ENCODE data around the gene ITFG1.

DNA sequence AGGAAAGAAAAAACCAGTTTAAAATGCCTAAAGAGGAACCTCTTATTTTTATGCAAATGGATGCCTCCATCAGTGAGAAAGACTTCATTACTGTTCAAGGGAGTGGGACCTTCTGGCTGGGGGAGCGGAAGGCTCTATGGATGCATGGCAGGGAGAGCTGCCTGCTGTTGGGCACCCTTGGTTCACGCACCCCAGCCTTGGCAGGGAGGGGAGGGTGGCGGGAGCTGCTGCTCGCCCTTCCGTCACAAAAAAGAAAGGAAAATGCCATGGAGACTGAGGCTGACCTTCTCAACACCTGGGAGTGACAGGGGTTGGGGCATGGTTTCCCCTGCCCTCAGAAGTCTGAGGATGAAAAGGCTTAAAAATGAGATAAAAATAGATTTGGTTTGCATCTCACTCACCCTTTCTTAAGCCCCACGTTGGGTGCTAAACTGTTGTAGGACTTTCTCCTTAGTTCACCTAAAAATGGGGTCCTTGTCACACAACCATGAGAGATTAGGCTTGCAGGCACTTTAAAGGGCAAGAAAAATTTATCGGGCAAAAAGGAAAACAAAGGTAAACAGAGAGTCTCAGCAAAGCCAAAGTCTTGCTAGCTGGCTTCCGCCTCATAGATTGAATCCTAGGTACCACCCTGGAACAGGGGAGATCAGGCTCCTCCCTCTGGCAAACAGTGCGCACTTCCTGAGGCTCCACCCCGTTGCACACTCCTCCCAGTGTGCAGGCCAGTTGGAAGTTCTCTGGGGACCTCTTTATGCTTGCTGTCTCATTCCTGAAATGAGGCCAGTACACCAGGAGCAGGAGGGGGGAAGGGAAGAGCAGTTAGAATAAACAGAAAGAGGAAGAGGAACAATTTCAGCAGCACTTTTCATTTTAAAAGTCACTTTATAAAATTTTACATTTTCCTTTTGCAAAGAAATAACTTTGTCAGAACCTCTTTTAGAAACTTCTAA lies 31.8 kb upstream of the ITFG1 start:
- TF ChIP-seq SNAI2 (CRISPR knock-in tag; IDR thresholded peaks at IDR 0.05) = no peak
- TF ChIP-seq, protein P1, sequence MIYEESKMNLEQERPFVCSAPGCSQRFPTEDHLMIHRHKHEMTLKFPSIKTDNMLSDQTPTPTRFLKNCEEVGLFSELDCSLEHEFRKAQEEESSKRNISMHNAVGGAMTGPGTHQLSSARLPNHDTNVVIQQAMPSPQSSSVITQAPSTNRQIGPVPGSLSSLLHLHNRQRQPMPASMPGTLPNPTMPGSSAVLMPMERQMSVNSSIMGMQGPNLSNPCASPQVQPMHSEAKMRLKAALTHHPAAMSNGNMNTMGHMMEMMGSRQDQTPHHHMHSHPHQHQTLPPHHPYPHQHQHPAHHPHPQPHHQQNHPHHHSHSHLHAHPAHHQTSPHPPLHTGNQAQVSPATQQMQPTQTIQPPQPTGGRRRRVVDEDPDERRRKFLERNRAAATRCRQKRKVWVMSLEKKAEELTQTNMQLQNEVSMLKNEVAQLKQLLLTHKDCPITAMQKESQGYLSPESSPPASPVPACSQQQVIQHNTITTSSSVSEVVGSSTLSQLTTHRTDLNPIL (CRISPR knock-in tag; IDR thresholded peaks at IDR 0.05; ENCODE audit: low read depth) = no peak
- TF ChIP-seq RARB (CRISPR knock-in tag; IDR thresholded peaks at IDR 0.05) = no peak
- TF ChIP-seq GLIS3 (CRISPR knock-in tag; IDR thresholded peaks at IDR 0.05) = no peak
- TF ChIP-seq, protein P2, sequence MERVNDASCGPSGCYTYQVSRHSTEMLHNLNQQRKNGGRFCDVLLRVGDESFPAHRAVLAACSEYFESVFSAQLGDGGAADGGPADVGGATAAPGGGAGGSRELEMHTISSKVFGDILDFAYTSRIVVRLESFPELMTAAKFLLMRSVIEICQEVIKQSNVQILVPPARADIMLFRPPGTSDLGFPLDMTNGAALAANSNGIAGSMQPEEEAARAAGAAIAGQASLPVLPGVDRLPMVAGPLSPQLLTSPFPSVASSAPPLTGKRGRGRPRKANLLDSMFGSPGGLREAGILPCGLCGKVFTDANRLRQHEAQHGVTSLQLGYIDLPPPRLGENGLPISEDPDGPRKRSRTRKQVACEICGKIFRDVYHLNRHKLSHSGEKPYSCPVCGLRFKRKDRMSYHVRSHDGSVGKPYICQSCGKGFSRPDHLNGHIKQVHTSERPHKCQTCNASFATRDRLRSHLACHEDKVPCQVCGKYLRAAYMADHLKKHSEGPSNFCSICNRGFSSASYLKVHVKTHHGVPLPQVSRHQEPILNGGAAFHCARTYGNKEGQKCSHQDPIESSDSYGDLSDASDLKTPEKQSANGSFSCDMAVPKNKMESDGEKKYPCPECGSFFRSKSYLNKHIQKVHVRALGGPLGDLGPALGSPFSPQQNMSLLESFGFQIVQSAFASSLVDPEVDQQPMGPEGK (CRISPR knock-in tag; IDR thresholded peaks at IDR 0.05; ENCODE audit: borderline replicate concordance) = no peak
- TF ChIP-seq, protein P3, sequence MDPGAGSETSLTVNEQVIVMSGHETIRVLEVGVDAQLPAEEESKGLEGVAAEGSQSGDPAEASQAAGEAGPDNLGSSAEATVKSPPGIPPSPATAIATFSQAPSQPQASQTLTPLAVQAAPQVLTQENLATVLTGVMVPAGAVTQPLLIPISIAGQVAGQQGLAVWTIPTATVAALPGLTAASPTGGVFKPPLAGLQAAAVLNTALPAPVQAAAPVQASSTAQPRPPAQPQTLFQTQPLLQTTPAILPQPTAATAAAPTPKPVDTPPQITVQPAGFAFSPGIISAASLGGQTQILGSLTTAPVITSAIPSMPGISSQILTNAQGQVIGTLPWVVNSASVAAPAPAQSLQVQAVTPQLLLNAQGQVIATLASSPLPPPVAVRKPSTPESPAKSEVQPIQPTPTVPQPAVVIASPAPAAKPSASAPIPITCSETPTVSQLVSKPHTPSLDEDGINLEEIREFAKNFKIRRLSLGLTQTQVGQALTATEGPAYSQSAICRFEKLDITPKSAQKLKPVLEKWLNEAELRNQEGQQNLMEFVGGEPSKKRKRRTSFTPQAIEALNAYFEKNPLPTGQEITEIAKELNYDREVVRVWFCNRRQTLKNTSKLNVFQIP (CRISPR knock-in tag; IDR thresholded peaks at IDR 0.05; ENCODE audit: borderline replicate concordance, low read depth) = no peak
- TF ChIP-seq ARNTL (CRISPR knock-in tag; IDR thresholded peaks at IDR 0.05; ENCODE audit: borderline replicate concordance, low read depth) = no peak
